A549 (cell line): ENCODE data around the gene TPST1. TPM values are rescaled to one million over a fixed set of nuclear protein-coding genes. Genes with fewer than 3 reads are reported as not detected.

ENCODE experiments used
- ATAC-seq, 2 experiments: fragments of 200-7000 bp in 1 of 2; fragments of >200 bp in 1 of 2; cut with Nextera tagmentation in 1 of 2; cut with Tn5 transposase in 1 of 2; 3 replicates each; pipeline versions ENCODE4 v1.8.0 to v1.9.1; 2018 to 2020; ENCODE audit warnings: mild to moderate bottlenecking in 1 of 2, moderate library complexity in 1 of 2
- CTCF ChIA-PET: fragments of 300-600 bp; sonication (Branson Sonifier 250); formaldehyde crosslinking; extraction: SDS; loops from one replicate; lab custom pipeline; 2021; ENCODE audit warnings: antibody characterized with exemption, inconsistent platforms; lab: Yijun Ruan, JAX
- POLR2A ChIA-PET: fragments of 350-600 bp; formaldehyde crosslinking; extraction: SDS; loops from one replicate; lab custom pipeline; 2021; ENCODE audit warnings: antibody characterized with exemption, inconsistent platforms; lab: Yijun Ruan, JAX
- DNase-seq, 2 experiments: peaks; one replicate each; pipeline versions ENCODE4 v3.0.0 to v3.0.0-alpha.2; 2011 to 2016; ENCODE audit warnings: low read depth in 1 of 2, low spot score in 1 of 2
- FAIRE-seq: peaks from 2 replicates; lab custom pipeline; 2011; peaks lifted over from hg19 to GRCh38; lab: Jason Lieb, UNC
- H3K27ac ChIP-seq, 2 experiments: fragments of >200 bp; sonication (Bioruptor Twin); formaldehyde crosslinking; 3 replicates each; pipeline ENCODE4 v1.5.1; 2016 to 2017
- H3K4me1 ChIP-seq: fragments of >200 bp; sonication (Bioruptor Twin); formaldehyde crosslinking; 3 replicates; pipeline ENCODE4 v1.6.1; 2016
- H3K4me2 ChIP-seq: fragments of >200 bp; sonication (Bioruptor Twin); formaldehyde crosslinking; 3 replicates; pipeline ENCODE4 v1.6.1; 2016
- H3K4me3 ChIP-seq: fragments of >200 bp; sonication (Bioruptor Twin); formaldehyde crosslinking; 3 replicates; pipeline ENCODE4 v1.5.1; 2016
- H3K9me3 ChIP-seq: fragments of >200 bp; sonication (Bioruptor Twin); formaldehyde crosslinking; 3 replicates; pipeline ENCODE4 v1.6.1; 2016
- ATOH8 ChIP-seq: fragments of 250-450 bp; sonication (Bioruptor Pico); IDR thresholded peaks from 2 replicates; pipeline ENCODE4 v1.5.0; 2020; ENCODE audit warnings: low read depth, mild to moderate bottlenecking, moderate library complexity
- BCL3 ChIP-seq: fragments of >200 bp; sonication (Bioruptor Twin); formaldehyde crosslinking; IDR thresholded peaks from 3 replicates; pipeline ENCODE4 v1.6.1; 2016
- CBX2 ChIP-seq: fragments of 200-600 bp; sonication (generic); IDR thresholded peaks from 2 replicates; pipeline ENCODE4 v1.6.1; 2016; ENCODE audit warnings: low read depth, mild to moderate bottlenecking, borderline replicate concordance
- CEBPB ChIP-seq, 2 experiments: fragments of >200 bp in 1 of 2; sonication (Bioruptor Twin) in 1 of 2; formaldehyde crosslinking in 1 of 2; IDR thresholded peaks; 2 replicates each; pipeline ENCODE4 v1.6.1; 2012 to 2016
- CTCF ChIP-seq: fragments of >200 bp; sonication (Bioruptor Twin); formaldehyde crosslinking; IDR thresholded peaks from 3 replicates; pipeline ENCODE4 v1.5.1; 2016
- ELK1 ChIP-seq: fragments of 150-350 bp; IDR thresholded peaks from 2 replicates; pipeline ENCODE4 v1.6.1; 2014; ENCODE audit warnings: low read depth, mild to moderate bottlenecking, low read length
- EP300 ChIP-seq, 2 experiments: fragments of >200 bp; sonication (Bioruptor Twin); formaldehyde crosslinking; IDR thresholded peaks; 2 replicates in 1 of 2; 3 replicates in 1 of 2; pipeline ENCODE4 v1.6.1; 2016 to 2017
- FOSL2 ChIP-seq, 2 experiments: fragments of 450-650 bp in 1 of 2; fragments of >200 bp in 1 of 2; sonication (Bioruptor Twin) in 1 of 2; formaldehyde crosslinking; IDR thresholded peaks; 2 replicates each; pipeline versions ENCODE4 v1.5.0 to v1.6.1; 2016 to 2020; ENCODE audit warnings: mild to moderate bottlenecking in 1 of 2, moderate library complexity in 1 of 2
- GATA3 ChIP-seq: IDR thresholded peaks from 2 replicates; pipeline ENCODE4 v1.6.1; 2012; ENCODE audit warnings: borderline replicate concordance
- HES2 ChIP-seq: fragments of >200 bp; sonication (Bioruptor Twin); formaldehyde crosslinking; IDR thresholded peaks from 2 replicates; pipeline ENCODE4 v1.6.1; 2016
- HOXA7 ChIP-seq: fragments of 250-450 bp; sonication (Bioruptor Pico); IDR thresholded peaks from 2 replicates; pipeline ENCODE4 v1.5.0; 2020; ENCODE audit warnings: mild to moderate bottlenecking, moderate library complexity
- JUN ChIP-seq, 2 experiments: fragments of >200 bp; sonication (Bioruptor Twin); formaldehyde crosslinking; IDR thresholded peaks; 2 replicates in 1 of 2; 3 replicates in 1 of 2; pipeline ENCODE4 v1.6.1; 2016 to 2017
- MAZ ChIP-seq: fragments of 150-350 bp; IDR thresholded peaks from 2 replicates; pipeline ENCODE4 v1.6.1; 2014; ENCODE audit warnings: antibody characterized with exemption, low read depth, low read length, borderline replicate concordance
- NFE2L2 ChIP-seq: fragments of 150-350 bp; conservative IDR thresholded peaks from 2 replicates; pipeline ENCODE4 v1.6.1; 2014; ENCODE audit warnings: low read length
- NPAS2 ChIP-seq: fragments of 250-450 bp; sonication (Bioruptor Pico); IDR thresholded peaks from 2 replicates; pipeline ENCODE4 v1.8.0; 2022; ENCODE audit warnings: mild to moderate bottlenecking, moderate library complexity, borderline replicate concordance
- PBX3 ChIP-seq: IDR thresholded peaks from 2 replicates; pipeline ENCODE4 v1.6.1; 2012
- PHF8 ChIP-seq: fragments of 200-600 bp; sonication (generic); IDR thresholded peaks from 2 replicates; pipeline ENCODE4 v1.6.1; 2016; ENCODE audit warnings: low read depth, mild to moderate bottlenecking, antibody characterized with exemption, moderate library complexity, borderline replicate concordance
- POLR2AphosphoS2 ChIP-seq: conservative IDR thresholded peaks from 2 replicates; pipeline ENCODE4 v1.6.1; 2012; ENCODE audit warnings: low read length, improper control_type of control experiment, inconsistent platforms
- REST ChIP-seq: fragments of 200-600 bp; sonication (generic); IDR thresholded peaks from 2 replicates; pipeline ENCODE4 v1.6.1; 2016; ENCODE audit warnings: antibody characterized with exemption, mild to moderate bottlenecking, moderate library complexity
- USF2 ChIP-seq: fragments of 450-650 bp; IDR thresholded peaks from 2 replicates; pipeline ENCODE4 v1.6.1; 2014; ENCODE audit warnings: antibody characterized with exemption
- ZFP36 ChIP-seq: fragments of 450-650 bp; IDR thresholded peaks from 2 replicates; pipeline ENCODE4 v1.6.1; 2014; ENCODE audit warnings: borderline replicate concordance; ENCODE audit not compliant: partially characterized antibody
- ZSCAN20 ChIP-seq: fragments of 250-450 bp; sonication (Bioruptor Pico); IDR thresholded peaks from 2 replicates; pipeline ENCODE4 v1.8.0; 2022; ENCODE audit warnings: mild to moderate bottlenecking, moderate library complexity
- WGBS: methylation state at CpG from one replicate; pipeline ENCODE4 v1.1.6; 2017; ENCODE audit errors: missing lambda C conversion rate; 5-methylcytosine and 5-hydroxymethylcytosine counted together
- polyA plus RNA-seq, 4 experiments: library from polyadenylated mRNA; depleted of rRNA in 3 of 4; stranded (reverse); fragments of >200 nt; fragmentation: RNase III in 1 of 4; extraction: RNeasy Plus Mini Kit Qiagen cat#74134 plus additional on column Dnase treatment in 1 of 4; gene quantifications; 2 replicates in 3 of 4; 3 replicates in 1 of 4; pipeline ENCODE4 v1.2.3, GENCODE V29; 2011 to 2017

Gene TPST1
- polyA plus RNA-seq, 2 of the 4 experiments (the other 2 are of a cell fraction): 14.6 to 20.4 TPM

GRCh38 chr7:66198956-66199355, 6.2 kb upstream of the TPST1 start:
- peak; percentile 58 to 71 for ATAC-seq
- no peak for DNase-seq
- ChIA-PET CTCF (interaction anchor here (1.4 kb wide), 1 partner anchor 11 kb away, joined by 3 read pairs; no protein-coding TSS in a partner anchor), POLR2A (no interaction called here)
- H3K9me3 ChIP-seq: no peaks in the 10 kb centered on the region
- H3K4me3 ChIP-seq: no peak overlapping the region
- no peaks in the 10 kb centered on the region for H3K4me1 ChIP-seq
- FAIRE-seq: no peak
- no peak overlapping the region for H3K4me2 ChIP-seq
- TF ChIP-seq ZSCAN20 (CRISPR knock-in tag) (no peak), JUN (IDR thresholded peaks at IDR 0.05) (no peak), ZFP36 (no peak), PHF8 (no peak), MAZ (no peak), CEBPB (IDR thresholded peaks at IDR 0.05) (no peak), ATOH8 (no peak), ELK1 (no peak)
- TF ChIP-seq, all 56 proteins: peak for 0
- 66% methylated on average over 4 of the region's 4 CpGs for WGBS
- no peak overlapping the region for H3K27ac ChIP-seq

GRCh38 chr7:66202441-66202840, 2.7 kb upstream of the TPST1 start:
- Histone ChIP-seq H3K4me3 (no peak overlapping the region), H3K9me3 (no peaks in the 10 kb centered on the region), H3K4me1 (0 out of 3 replicates have a peak, but pooled peaks cover 6% of the 10 kb centered on the region), H3K27ac (no peak overlapping the region), H3K4me2 (no peak overlapping the region)
- WGBS: 53% methylated on average over 8 of the region's 8 CpGs
- ATAC-seq (no peak), DNase-seq (no peak), FAIRE-seq (no peak)
- no peak for TF ChIP-seq BCL3
- TF ChIP-seq EP300 (IDR thresholded peaks at IDR 0.05): no peak
- no peak for TF ChIP-seq NPAS2 (CRISPR knock-in tag)
- TF ChIP-seq PHF8: no peak
- TF ChIP-seq PBX3: no peak
- TF ChIP-seq NFE2L2: no peak
- TF ChIP-seq GATA3: no peak
- POLR2A ChIA-PET: no interaction called here
- CTCF ChIA-PET: interaction anchor here (1.8 kb wide), 1 partner anchor 15 kb away, joined by 7 read pairs; no protein-coding TSS in a partner anchor

GRCh38 chr7:66205741-66206090, 582 bp downstream of the TPST1 start:
- WGBS: 23% methylated on average over 22 of the region's 22 CpGs
- peak overlapping the region; percentile 67 to 94 for H3K27ac ChIP-seq
- peak overlapping the region; percentile 73 for H3K4me2 ChIP-seq
- DNase-seq (peak in 1 of 2 experiments; percentile 25), ATAC-seq (peak; percentile 9 to 46; a peak in 4 of 6 replicates), FAIRE-seq (no peak)
- POLR2A ChIA-PET: interaction anchor here (0.5 to 1.4 kb wide), 7 partner anchors 11 to 105 kb away, joined by 3 to 5 read pairs (median 4); no protein-coding TSS in a partner anchor
- CTCF ChIA-PET: interaction anchor here (0.7 to 2.2 kb wide), 6 partner anchors 9 to 205 kb away, joined by 3 to 8 read pairs (median 3); no protein-coding TSS in a partner anchor
- H3K4me1 ChIP-seq: 0 out of 3 replicates have a peak, but pooled peaks cover 6% of the 10 kb centered on the region
- H3K4me3 ChIP-seq: peak overlapping the region; percentile 75
- H3K9me3 ChIP-seq: no peaks in the 10 kb centered on the region
- no peak for TF ChIP-seq CBX2
- TF ChIP-seq FOSL2 (IDR thresholded peaks at IDR 0.05): no peak
- TF ChIP-seq FOSL2 (CRISPR knock-in tag; IDR thresholded peaks at IDR 0.05): no peak
- no peak for TF ChIP-seq CTCF
- TF ChIP-seq USF2: no peak
- no peak for TF ChIP-seq REST
- no peak for TF ChIP-seq HOXA7
- TF ChIP-seq POLR2AphosphoS2: no peak
- TF ChIP-seq HES2: no peak
